ENCODE data around the gene PPP2R5C.

Gene PPP2R5C

DNA sequence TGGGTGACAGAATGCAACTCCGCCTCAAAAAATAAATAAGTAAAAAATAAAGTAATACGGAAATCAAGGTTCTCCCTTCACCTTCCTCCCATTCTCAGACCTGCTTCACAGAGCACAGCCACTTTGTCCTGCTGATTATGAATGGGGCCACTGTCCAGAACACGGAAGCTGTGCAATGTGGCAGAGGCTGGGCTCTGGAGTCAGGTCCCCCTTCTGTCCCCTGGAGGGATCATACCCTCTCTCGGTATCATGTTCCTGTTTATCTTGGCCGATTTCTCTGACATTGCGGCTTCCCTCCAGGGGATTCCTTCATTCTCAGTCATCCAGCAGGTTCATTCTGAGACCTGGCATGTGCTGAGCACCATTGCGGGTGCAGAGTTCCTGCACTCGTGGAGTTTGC is 11.3 kb downstream of the PPP2R5C start:
- ChIA-PET CTCF (interaction anchor here (0.6 kb wide), 1 partner anchor 71 kb away, joined by 3 read pairs; no protein-coding TSS in a partner anchor), POLR2A (no interaction called here)
- Histone ChIP-seq H3K9me3 (ENCODE audit: control insufficient read depth, insufficient read depth, low read depth, low read length) (no peaks in the 10 kb centered on the region), H3K4me3 (ENCODE audit: low read depth, low read length) (no peak overlapping the region), H3K4me1 (ENCODE audit: control insufficient read depth, insufficient read depth, low read length) (peaks cover 13% of the 10 kb centered on the region), H3K27ac (ENCODE audit: extremely low read depth, low read depth, low read length) (no peak overlapping the region), H3K36me3 (ENCODE audit: control insufficient read depth in 2 of 2, insufficient read depth in 1 of 2, low read length in 2 of 2) (no peaks in the 10 kb centered on the region)
- no peak for TF ChIP-seq ZNF26 (tag by site-specific recombination; IDR thresholded peaks at IDR 0.05)
- TF ChIP-seq PRDM10 (tag by site-specific recombination; IDR thresholded peaks at IDR 0.05) = peak; percentile 74
- no peak for TF ChIP-seq ZNF324 (tag by site-specific recombination; IDR thresholded peaks at IDR 0.05)
- TF ChIP-seq ZNF571 (tag by site-specific recombination; IDR thresholded peaks at IDR 0.05) = no peak
- TF ChIP-seq, protein P1, sequence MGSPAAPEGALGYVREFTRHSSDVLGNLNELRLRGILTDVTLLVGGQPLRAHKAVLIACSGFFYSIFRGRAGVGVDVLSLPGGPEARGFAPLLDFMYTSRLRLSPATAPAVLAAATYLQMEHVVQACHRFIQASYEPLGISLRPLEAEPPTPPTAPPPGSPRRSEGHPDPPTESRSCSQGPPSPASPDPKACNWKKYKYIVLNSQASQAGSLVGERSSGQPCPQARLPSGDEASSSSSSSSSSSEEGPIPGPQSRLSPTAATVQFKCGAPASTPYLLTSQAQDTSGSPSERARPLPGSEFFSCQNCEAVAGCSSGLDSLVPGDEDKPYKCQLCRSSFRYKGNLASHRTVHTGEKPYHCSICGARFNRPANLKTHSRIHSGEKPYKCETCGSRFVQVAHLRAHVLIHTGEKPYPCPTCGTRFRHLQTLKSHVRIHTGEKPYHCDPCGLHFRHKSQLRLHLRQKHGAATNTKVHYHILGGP (tag by site-specific recombination; IDR thresholded peaks at IDR 0.05) = no peak
- no peak for TF ChIP-seq ZNF549 (tag by site-specific recombination; IDR thresholded peaks at IDR 0.05)
- TF ChIP-seq, protein P2, sequence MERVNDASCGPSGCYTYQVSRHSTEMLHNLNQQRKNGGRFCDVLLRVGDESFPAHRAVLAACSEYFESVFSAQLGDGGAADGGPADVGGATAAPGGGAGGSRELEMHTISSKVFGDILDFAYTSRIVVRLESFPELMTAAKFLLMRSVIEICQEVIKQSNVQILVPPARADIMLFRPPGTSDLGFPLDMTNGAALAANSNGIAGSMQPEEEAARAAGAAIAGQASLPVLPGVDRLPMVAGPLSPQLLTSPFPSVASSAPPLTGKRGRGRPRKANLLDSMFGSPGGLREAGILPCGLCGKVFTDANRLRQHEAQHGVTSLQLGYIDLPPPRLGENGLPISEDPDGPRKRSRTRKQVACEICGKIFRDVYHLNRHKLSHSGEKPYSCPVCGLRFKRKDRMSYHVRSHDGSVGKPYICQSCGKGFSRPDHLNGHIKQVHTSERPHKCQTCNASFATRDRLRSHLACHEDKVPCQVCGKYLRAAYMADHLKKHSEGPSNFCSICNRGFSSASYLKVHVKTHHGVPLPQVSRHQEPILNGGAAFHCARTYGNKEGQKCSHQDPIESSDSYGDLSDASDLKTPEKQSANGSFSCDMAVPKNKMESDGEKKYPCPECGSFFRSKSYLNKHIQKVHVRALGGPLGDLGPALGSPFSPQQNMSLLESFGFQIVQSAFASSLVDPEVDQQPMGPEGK (tag by site-specific recombination; IDR thresholded peaks at IDR 0.05) = peak; percentile 52; the same call in 1 of the 2 replicates
- no peak for TF ChIP-seq ZNF514 (tag by site-specific recombination; IDR thresholded peaks at IDR 0.05)
- peak; percentile 59; the same call in 1 of the 2 replicates for TF ChIP-seq ZIC2 (tag by site-specific recombination; IDR thresholded peaks at IDR 0.05)
- no peak for TF ChIP-seq ZNF174 (tag by site-specific recombination; IDR thresholded peaks at IDR 0.05)
- 0 out of 2 replicates have a peak, but pooled peaks have one; percentile 34 for TF ChIP-seq ZBTB48 (tag by site-specific recombination; IDR thresholded peaks at IDR 0.05)
- TF ChIP-seq ZFP69B (tag by site-specific recombination; IDR thresholded peaks at IDR 0.05) = 0 out of 2 replicates have a peak, but pooled peaks have one; percentile 24
- TF ChIP-seq MZF1 (tag by site-specific recombination; IDR thresholded peaks at IDR 0.05; ENCODE audit: borderline replicate concordance) = peak; percentile 94
- no peak for TF ChIP-seq ZNF169 (tag by site-specific recombination; IDR thresholded peaks at IDR 0.05)
- peak; percentile 88 for TF ChIP-seq GLIS1 (tag by site-specific recombination; IDR thresholded peaks at IDR 0.05)
- no peak for TF ChIP-seq PRDM2 (tag by site-specific recombination; IDR thresholded peaks at IDR 0.05; ENCODE audit: borderline replicate concordance)
- TF ChIP-seq, protein P3, sequence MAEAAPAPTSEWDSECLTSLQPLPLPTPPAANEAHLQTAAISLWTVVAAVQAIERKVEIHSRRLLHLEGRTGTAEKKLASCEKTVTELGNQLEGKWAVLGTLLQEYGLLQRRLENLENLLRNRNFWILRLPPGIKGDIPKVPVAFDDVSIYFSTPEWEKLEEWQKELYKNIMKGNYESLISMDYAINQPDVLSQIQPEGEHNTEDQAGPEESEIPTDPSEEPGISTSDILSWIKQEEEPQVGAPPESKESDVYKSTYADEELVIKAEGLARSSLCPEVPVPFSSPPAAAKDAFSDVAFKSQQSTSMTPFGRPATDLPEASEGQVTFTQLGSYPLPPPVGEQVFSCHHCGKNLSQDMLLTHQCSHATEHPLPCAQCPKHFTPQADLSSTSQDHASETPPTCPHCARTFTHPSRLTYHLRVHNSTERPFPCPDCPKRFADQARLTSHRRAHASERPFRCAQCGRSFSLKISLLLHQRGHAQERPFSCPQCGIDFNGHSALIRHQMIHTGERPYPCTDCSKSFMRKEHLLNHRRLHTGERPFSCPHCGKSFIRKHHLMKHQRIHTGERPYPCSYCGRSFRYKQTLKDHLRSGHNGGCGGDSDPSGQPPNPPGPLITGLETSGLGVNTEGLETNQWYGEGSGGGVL (tag by site-specific recombination; IDR thresholded peaks at IDR 0.05) = peak; percentile 46; the same call in 1 of the 2 replicates
- TF ChIP-seq ZNF391 (tag by site-specific recombination; IDR thresholded peaks at IDR 0.05; ENCODE audit: borderline replicate concordance, low read depth) = no peak
- TF ChIP-seq ZBTB17 (tag by site-specific recombination; IDR thresholded peaks at IDR 0.05) = peak; percentile 47; the same call in 1 of the 2 replicates

Measured in HEK293 (cell line).